ENCODE results near the gene SYNE2.
"Not testable (repeated sequence)": the region's sequence is repeated elsewhere in the genome, so short reads cannot be mapped to it uniquely, and the experiment has no call there.

SYNE2 gene

DNA sequence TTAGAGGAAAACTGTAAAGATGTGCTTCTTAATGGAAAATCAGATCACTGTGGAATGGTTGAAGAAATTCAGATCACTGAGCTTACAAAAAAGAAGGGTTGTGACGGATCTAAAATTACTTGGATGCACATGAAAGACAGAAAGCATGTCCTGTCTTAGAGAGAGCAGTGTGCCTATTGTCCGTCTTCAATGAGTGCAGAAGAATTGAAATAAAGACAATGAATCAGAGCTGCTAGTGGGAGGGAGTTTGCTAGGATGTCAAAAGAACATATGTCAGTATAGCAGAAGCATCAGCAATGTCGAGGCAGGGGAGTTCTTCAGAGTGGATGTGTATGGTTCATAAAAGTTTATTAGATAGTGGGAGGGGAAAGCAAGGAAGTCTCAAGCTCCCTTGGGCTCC is 172.7 kb downstream of the SYNE2 start:
- DNase-seq (ENCODE audit: low spot score) (no peak), ATAC-seq (ENCODE audit: low read depth) (no peak)
- H3K9me3 ChIP-seq (ENCODE audit: severe bottlenecking): no peaks in the 10 kb centered on the region
- H3K27me3 ChIP-seq (ENCODE audit: insufficient read depth, poor library complexity, severe bottlenecking): no peaks in the 10 kb centered on the region
- peaks cover 74% of the 10 kb centered on the region for H3K36me3 ChIP-seq (ENCODE audit: low read depth)
- H3K4me3 ChIP-seq (ENCODE audit: severe bottlenecking): no peak overlapping the region
- H3K27ac ChIP-seq (ENCODE audit: poor library complexity, severe bottlenecking): no peak overlapping the region
- TF ChIP-seq, protein P1, sequence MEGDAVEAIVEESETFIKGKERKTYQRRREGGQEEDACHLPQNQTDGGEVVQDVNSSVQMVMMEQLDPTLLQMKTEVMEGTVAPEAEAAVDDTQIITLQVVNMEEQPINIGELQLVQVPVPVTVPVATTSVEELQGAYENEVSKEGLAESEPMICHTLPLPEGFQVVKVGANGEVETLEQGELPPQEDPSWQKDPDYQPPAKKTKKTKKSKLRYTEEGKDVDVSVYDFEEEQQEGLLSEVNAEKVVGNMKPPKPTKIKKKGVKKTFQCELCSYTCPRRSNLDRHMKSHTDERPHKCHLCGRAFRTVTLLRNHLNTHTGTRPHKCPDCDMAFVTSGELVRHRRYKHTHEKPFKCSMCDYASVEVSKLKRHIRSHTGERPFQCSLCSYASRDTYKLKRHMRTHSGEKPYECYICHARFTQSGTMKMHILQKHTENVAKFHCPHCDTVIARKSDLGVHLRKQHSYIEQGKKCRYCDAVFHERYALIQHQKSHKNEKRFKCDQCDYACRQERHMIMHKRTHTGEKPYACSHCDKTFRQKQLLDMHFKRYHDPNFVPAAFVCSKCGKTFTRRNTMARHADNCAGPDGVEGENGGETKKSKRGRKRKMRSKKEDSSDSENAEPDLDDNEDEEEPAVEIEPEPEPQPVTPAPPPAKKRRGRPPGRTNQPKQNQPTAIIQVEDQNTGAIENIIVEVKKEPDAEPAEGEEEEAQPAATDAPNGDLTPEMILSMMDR (IDR thresholded peaks at IDR 0.05; ENCODE audit: poor library complexity, severe bottlenecking): no peak
- H3K4me1 ChIP-seq (ENCODE audit: insufficient read depth, poor library complexity, severe bottlenecking): no peaks in the 10 kb centered on the region

DNA sequence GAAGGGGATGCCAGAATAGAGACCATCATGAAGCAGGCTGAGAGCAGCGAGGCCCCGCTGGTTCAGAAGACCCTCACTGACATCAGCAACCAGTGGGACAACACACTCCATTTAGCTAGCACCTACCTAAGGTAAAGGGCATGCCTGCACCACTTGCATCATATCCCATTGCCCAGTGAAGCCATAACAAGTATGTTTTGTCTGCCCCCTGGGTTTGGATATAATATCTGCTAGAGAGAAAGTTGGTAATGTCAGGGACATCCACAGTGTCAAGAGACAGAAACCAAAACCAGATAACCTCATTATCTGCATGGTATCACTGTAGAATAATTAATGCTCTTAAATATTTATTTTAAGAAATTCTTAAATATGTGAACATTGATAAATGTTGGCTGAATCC is 173.8 kb downstream of the SYNE2 start:
- DNase-seq (ENCODE audit: low spot score) (no peak), ATAC-seq (ENCODE audit: low read depth) (no peak)
- TF ChIP-seq, protein P1 (IDR thresholded peaks at IDR 0.05; ENCODE audit: poor library complexity, severe bottlenecking): no peak
- H3K36me3 ChIP-seq (ENCODE audit: low read depth): peaks cover 71% of the 10 kb centered on the region
- H3K4me1 ChIP-seq (ENCODE audit: insufficient read depth, poor library complexity, severe bottlenecking): no peaks in the 10 kb centered on the region
- H3K9me3 ChIP-seq (ENCODE audit: severe bottlenecking): no peaks in the 10 kb centered on the region
- H3K4me3 ChIP-seq (ENCODE audit: severe bottlenecking): no peak overlapping the region
- H3K27me3 ChIP-seq (ENCODE audit: insufficient read depth, poor library complexity, severe bottlenecking): no peaks in the 10 kb centered on the region
- H3K27ac ChIP-seq (ENCODE audit: poor library complexity, severe bottlenecking): no peak overlapping the region

DNA sequence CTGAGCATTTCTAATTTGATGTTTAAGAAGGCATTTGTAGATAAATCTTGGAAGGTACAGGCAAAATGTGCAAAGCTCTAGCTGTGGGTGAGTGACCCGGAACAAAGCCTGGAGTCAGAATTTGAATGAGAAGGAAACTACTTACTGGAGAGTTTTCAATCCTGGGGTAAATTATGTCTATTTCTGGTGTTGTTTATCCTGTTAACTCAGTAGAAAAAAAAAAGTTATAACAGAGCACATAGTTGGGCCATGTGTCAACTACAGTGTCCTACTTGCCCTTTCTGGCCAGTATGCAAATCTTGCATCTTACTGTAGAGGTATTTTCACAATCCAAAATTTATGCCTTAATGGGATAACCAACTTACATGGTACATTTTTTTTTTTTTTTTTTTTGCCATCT is 182.3 kb downstream of the SYNE2 start:
- Histone ChIP-seq H3K27ac (ENCODE audit: poor library complexity, severe bottlenecking) (no peak overlapping the region), H3K27me3 (ENCODE audit: insufficient read depth, poor library complexity, severe bottlenecking) (peaks cover 3% of the 10 kb centered on the region), H3K4me1 (ENCODE audit: insufficient read depth, poor library complexity, severe bottlenecking) (peaks cover 3% of the 10 kb centered on the region), H3K4me3 (ENCODE audit: severe bottlenecking) (no peak overlapping the region), H3K9me3 (ENCODE audit: severe bottlenecking) (no peaks in the 10 kb centered on the region), H3K36me3 (ENCODE audit: low read depth) (peaks cover 22% of the 10 kb centered on the region)
- TF ChIP-seq, protein P1 (IDR thresholded peaks at IDR 0.05; ENCODE audit: poor library complexity, severe bottlenecking): no peak
- DNase-seq (ENCODE audit: low spot score): no peak
- ATAC-seq (ENCODE audit: low read depth): no peak

DNA sequence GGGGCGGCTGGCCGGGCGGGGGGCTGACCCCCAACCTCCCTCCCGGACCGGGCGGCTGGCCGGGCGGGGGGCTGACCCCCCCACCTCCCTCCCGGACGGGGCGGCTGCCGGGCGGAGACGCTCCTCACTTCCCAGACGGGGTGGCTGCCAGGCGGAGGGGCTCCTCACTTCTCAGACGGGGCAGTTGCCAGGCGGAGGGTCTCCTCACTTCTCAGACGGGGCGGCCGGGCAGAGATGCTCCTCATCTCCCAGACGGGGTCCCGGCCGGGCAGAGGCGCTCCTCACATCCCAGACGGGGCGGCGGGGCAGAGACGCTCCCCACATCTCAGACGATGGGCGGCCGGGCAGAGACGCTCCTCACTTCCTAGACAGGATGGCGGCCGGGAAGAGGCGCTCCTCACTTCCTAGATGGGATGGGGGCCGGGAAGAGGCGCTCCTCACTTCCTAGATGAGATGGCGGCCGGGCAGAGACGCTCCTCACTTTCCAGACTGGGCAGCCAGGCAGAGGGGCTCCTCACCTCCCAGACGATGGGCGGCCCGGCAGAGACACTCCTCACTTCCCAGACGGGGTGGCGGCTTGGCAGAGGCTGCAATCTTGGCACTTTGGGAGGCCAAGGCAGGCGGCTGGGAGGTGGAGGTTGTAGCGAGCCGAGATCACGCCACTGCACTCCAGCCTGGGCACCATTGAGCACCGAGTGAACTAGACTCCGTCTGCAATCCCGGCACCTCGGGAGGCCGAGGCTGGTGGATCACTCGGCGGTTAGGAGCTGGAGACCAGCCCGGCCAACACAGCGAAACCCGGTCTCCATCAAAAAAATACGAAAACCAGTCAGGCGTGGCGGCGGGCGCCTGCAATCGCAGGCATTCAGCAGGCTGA is 185.3 kb downstream of the SYNE2 start:
- not testable (repeated sequence) for H3K4me3 ChIP-seq (ENCODE audit: severe bottlenecking); H3K4me1 ChIP-seq (ENCODE audit: insufficient read depth, poor library complexity, severe bottlenecking); DNase-seq (ENCODE audit: low spot score); ATAC-seq (ENCODE audit: low read depth); H3K27me3 ChIP-seq (ENCODE audit: insufficient read depth, poor library complexity, severe bottlenecking); H3K36me3 ChIP-seq (ENCODE audit: low read depth); H3K27ac ChIP-seq (ENCODE audit: poor library complexity, severe bottlenecking); H3K9me3 ChIP-seq (ENCODE audit: severe bottlenecking)

DNA sequence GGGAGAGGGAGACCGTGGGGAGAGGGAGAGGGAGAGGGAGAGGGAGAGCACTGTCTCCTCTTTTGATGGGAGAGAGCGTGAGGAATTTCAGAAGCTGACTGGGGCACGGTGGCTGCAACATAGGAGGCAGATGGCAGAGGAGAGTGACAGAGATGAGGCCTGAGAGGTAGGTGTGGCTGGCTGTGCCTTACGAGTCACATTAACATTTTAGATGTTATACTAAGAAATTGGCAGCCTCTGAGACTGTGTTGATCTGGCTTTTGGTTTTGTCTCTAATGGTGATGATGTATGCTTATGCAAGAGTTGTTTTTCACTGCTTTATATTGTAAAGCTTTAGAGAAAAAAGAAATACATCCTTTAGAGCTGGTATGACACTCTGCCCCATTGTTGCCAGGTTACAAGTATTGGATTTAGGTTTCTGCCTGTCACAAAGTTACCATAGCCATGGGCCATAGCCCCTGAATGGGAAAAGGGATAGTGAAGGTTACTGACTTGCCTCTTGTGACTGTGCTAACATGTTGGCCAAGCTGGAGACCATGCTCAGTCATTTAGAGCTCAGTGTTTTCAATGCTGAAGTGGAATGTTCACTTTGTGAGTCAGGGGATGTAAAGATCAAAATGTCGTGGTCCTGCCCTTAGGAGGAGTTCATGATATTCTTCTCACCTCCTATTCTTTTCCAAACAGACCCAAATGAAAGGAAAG is 186.2 kb downstream of the SYNE2 start:
- TF ChIP-seq, protein P1 (IDR thresholded peaks at IDR 0.05; ENCODE audit: poor library complexity, severe bottlenecking): no peak
- Histone ChIP-seq H3K9me3 (ENCODE audit: severe bottlenecking) (no peaks in the 10 kb centered on the region), H3K4me1 (ENCODE audit: insufficient read depth, poor library complexity, severe bottlenecking) (peaks cover 2% of the 10 kb centered on the region), H3K27me3 (ENCODE audit: insufficient read depth, poor library complexity, severe bottlenecking) (peaks cover 2% of the 10 kb centered on the region), H3K27ac (ENCODE audit: poor library complexity, severe bottlenecking) (no peak overlapping the region), H3K36me3 (ENCODE audit: low read depth) (peaks cover 5% of the 10 kb centered on the region; the same call in 1 of the 2 replicates), H3K4me3 (ENCODE audit: severe bottlenecking) (no peak overlapping the region)
- ATAC-seq (ENCODE audit: low read depth) (peak; percentile 45; the same call in 2 of the 3 replicates), DNase-seq (ENCODE audit: low spot score) (no peak)
